HL-60 (cell line): ENCODE results near the gene HOMER1.

ENCODE experiments used
- DNase-seq, 2 experiments: peaks; one replicate each; pipeline ENCODE4 v3.0.0-alpha.2; 2010 to 2020; ENCODE audit warnings: low read depth in 1 of 2, low spot score in 1 of 2
- H3K27ac ChIP-seq: fragments of 250-450 bp; sonication (Bioruptor Pico); replicated peaks from 2 replicates; pipeline ENCODE4 v1.5.1; 2020; ENCODE audit warnings: mild to moderate bottlenecking, moderate library complexity
- H3K27me3 ChIP-seq: fragments of 250-450 bp; sonication (Bioruptor Pico); 2 replicates; pipeline ENCODE4 v1.5.1; 2021; ENCODE audit warnings: mild to moderate bottlenecking, moderate library complexity; ENCODE audit not compliant: insufficient read depth, poor library complexity, severe bottlenecking
- H3K4me3 ChIP-seq: replicated peaks from 2 replicates; pipeline ENCODE4 v1.5.1; 2011; ENCODE audit warnings: mild to moderate bottlenecking, control low read depth, low read length; ENCODE audit not compliant: insufficient read depth
- GABPA ChIP-seq: IDR thresholded peaks from 2 replicates; pipeline ENCODE4 v1.6.1; 2012; ENCODE audit warnings: low read depth
- POLR2AphosphoS5 ChIP-seq: IDR thresholded peaks from 2 replicates; pipeline ENCODE4 v1.6.1; 2012; ENCODE audit warnings: low read depth
- SPI1 ChIP-seq: IDR thresholded peaks from 2 replicates; pipeline ENCODE4 v1.6.1; 2012; ENCODE audit warnings: low read depth, mild to moderate bottlenecking, borderline replicate concordance
- long read RNA-seq: library from polyadenylated mRNA; unstranded; transcript quantifications from one replicate; pipeline ENCODE4 v2.0.0, GENCODE V29; 2020
- TF ChIP-seq, protein P1 (sequence below): IDR thresholded peaks from 2 replicates; pipeline ENCODE4 v1.6.1; 2012; ENCODE audit warnings: low read depth; ENCODE audit not compliant: insufficient replicate concordance
- TF ChIP-seq, protein P2 (sequence below): IDR thresholded peaks from one replicate; pipeline ENCODE4 v1.5.1; 2011; ENCODE audit warnings: low read length, control low read depth, inconsistent platforms; ENCODE audit not compliant: insufficient read depth

The HOMER1 gene, protein sequence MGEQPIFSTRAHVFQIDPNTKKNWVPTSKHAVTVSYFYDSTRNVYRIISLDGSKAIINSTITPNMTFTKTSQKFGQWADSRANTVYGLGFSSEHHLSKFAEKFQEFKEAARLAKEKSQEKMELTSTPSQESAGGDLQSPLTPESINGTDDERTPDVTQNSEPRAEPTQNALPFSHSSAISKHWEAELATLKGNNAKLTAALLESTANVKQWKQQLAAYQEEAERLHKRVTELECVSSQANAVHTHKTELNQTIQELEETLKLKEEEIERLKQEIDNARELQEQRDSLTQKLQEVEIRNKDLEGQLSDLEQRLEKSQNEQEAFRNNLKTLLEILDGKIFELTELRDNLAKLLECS
- long read RNA-seq, result 0 reads

DNA sequence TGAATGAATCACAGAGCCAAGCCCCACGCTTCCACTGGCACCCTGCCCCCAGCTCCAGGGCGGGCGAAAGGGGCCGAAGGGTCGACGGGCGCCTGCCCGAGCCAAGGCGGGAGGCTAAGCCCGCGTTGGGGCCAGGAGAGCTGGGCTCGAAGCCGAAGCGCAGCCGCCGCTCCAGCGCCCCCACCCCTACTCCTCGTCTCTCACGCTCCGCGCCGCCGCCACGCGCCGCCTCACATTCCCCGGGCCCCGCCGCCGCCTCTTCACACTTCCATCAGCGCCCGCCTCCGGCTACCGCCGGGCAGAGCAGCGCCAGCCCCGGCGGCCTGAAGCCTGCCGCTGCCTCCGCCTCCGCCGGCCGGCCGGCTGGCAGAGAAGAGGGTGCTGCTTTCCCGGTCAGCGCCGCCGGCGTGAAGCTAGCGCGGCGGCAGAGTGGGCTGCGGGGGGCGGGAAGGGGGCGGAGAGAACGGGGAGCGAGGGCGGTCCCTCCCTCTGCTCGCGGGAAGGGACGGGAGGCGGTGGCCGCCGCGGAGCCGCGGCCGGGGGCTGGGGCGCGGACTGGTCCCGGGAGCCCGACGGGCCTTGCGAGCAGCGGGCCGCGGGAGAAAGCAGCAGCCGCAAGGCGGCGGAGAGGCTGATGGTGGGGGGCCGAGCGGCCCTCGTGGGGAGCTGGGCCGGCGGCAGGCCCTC lies at the start of gene HOMER1:
HOMER1 (minus strand) TSS at position 431 of the 687 bp plus-strand sequence. CDS start 1,360 bp downstream, outside the sequence.
- TF ChIP-seq GABPA (no peak), POLR2AphosphoS5 (no peak), SPI1 (no peak)
- TF ChIP-seq, protein P1, sequence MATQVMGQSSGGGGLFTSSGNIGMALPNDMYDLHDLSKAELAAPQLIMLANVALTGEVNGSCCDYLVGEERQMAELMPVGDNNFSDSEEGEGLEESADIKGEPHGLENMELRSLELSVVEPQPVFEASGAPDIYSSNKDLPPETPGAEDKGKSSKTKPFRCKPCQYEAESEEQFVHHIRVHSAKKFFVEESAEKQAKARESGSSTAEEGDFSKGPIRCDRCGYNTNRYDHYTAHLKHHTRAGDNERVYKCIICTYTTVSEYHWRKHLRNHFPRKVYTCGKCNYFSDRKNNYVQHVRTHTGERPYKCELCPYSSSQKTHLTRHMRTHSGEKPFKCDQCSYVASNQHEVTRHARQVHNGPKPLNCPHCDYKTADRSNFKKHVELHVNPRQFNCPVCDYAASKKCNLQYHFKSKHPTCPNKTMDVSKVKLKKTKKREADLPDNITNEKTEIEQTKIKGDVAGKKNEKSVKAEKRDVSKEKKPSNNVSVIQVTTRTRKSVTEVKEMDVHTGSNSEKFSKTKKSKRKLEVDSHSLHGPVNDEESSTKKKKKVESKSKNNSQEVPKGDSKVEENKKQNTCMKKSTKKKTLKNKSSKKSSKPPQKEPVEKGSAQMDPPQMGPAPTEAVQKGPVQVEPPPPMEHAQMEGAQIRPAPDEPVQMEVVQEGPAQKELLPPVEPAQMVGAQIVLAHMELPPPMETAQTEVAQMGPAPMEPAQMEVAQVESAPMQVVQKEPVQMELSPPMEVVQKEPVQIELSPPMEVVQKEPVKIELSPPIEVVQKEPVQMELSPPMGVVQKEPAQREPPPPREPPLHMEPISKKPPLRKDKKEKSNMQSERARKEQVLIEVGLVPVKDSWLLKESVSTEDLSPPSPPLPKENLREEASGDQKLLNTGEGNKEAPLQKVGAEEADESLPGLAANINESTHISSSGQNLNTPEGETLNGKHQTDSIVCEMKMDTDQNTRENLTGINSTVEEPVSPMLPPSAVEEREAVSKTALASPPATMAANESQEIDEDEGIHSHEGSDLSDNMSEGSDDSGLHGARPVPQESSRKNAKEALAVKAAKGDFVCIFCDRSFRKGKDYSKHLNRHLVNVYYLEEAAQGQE, result no peak
- TF ChIP-seq, protein P2, sequence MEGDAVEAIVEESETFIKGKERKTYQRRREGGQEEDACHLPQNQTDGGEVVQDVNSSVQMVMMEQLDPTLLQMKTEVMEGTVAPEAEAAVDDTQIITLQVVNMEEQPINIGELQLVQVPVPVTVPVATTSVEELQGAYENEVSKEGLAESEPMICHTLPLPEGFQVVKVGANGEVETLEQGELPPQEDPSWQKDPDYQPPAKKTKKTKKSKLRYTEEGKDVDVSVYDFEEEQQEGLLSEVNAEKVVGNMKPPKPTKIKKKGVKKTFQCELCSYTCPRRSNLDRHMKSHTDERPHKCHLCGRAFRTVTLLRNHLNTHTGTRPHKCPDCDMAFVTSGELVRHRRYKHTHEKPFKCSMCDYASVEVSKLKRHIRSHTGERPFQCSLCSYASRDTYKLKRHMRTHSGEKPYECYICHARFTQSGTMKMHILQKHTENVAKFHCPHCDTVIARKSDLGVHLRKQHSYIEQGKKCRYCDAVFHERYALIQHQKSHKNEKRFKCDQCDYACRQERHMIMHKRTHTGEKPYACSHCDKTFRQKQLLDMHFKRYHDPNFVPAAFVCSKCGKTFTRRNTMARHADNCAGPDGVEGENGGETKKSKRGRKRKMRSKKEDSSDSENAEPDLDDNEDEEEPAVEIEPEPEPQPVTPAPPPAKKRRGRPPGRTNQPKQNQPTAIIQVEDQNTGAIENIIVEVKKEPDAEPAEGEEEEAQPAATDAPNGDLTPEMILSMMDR, result no peak
- DNase-seq, result peak in 1 of 2 experiments; percentile 22
- Histone ChIP-seq H3K4me3 (peak within 1 kb of the TSS; percentile 66), H3K27ac (no peak within 1 kb of the TSS), H3K27me3 (peaks cover 2% of the 10 kb centered on the region)

DNA sequence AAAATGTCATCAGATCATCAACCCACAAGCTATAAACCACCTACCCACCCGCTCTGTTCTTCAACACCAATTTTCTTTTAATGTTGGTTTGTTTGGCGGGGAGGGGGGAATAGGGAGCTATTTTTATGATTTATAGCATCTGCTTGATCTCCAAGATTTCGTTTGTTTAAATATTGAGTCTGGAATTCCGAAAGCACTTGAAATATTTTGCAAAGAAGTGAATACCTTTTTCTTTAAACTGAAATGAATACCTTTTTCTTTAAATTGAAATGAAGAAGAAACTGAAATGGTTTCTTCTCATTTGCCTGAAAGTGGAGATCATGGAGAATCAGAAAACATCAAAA lies 49.3 kb upstream of the HOMER1 start:
- TF ChIP-seq GABPA, result no peak
- no peak for TF ChIP-seq SPI1
- TF ChIP-seq, protein P1, result no peak
- TF ChIP-seq, protein P2, result no peak
- TF ChIP-seq POLR2AphosphoS5, result no peak
- DNase-seq, result no peak
- Histone ChIP-seq H3K27me3 (no peaks in the 10 kb centered on the region), H3K27ac (no peak overlapping the region), H3K4me3 (no peak overlapping the region)

DNA sequence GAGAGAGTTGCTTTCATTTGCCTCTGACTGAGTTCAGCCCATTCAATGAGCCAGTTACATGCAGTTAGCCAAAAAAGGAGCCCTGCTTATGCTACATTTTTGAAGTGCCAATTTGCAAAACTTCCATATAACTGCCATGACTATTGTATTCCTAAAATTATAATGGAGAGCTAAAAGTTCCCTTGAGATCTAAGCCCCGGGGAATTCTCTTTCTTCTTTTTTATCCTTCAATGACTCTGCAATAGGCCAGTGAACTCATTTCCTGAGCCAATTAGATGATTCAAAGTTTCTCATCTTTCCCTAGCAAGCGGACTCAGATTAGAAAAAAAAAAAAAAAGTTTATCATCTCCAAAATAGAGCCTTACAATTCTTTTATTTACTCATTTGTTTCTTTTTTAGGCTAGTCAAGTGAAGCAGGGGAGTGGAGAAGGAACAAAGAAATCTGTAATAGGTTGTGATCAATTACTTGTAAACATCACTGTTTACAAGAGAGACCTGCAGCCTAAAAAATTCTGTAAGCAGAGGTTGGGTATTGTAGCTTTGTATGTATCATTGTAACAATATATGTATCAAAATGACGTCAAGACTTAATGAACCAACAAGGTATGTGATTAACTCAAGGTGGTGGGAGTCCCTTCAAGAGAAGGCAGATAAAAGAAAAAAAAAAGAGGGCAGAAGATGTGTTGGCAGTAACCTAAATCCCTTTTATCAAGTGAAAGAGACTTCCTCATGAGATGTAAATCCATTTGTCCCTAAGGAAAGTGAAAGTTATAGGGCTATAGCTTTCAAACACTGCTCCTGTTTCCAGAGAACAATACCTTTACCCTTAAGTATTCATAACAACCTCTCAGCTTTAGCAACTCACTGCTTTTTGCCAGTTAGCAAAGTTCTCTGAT lies 48.7 kb upstream of the HOMER1 start:
- Histone ChIP-seq H3K4me3 (no peak overlapping the region), H3K27ac (no peak overlapping the region), H3K27me3 (no peaks in the 10 kb centered on the region)
- TF ChIP-seq, protein P1, result no peak
- TF ChIP-seq, protein P2, result no peak
- TF ChIP-seq GABPA (no peak), POLR2AphosphoS5 (no peak), SPI1 (no peak)
- DNase-seq, result no peak
